Stimulated activated CD4-positive, alpha-beta T cell treated with anti-CD3 and anti-CD28 coated beads, TNF-alpha, amount 100 ng/mL, for 1 hour (primary cell): Measurements from ENCODE around the gene PRICKLE4.
A peak's percentile ranks its signal among the peaks of the same experiment; 100 is the strongest.

ENCODE experiments used
- DNase-seq, 3 donors: peaks; one replicate each; pipeline ENCODE4 v3.0.0-alpha.2; 2020; ENCODE audit warnings: low read depth in 3 of 3, low spot score in 1 of 3

PRICKLE4 gene

DNA sequence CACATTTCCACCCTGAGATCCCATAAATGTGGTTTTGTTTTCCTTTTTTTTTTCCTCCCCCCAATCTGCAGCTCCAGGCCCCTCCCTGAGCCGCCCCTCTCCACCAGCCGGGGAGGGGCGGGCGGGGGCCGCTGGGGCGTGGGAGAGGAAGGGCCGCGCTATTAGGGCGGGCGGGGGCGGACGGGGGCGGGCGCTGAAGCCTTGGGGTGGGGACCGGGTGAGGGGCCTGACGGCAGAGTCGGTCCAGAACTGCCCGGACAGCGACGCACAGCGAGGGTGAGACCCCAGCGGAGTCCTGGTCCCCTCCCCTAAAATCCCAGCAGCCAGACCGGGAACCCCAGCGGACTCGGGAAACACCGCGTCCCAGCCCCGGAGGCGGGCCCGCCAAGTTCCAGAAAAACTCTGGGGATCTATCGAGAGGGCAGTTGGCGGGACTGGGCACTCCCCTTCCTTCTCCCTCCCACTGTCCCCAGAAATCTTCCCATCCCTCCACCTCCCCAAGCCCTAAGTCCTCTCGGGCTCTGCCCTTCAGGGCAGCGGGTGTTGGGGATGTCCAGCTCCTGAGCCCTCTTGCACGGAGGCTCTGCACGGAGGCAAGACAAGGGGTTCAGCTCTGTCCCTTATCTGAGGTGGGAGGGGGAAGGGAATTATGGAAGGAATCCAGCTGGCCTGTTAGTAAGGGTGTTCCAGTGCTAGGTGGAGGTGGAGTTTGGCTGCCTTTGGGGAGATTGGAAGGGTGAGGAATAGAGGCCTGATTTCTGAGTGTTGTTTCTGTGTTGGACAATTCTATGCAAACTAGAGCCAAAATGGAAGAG is at the start of gene PRICKLE4:
TSS of gene PRICKLE4 (plus strand) at position 232 of the 815 bp plus-strand sequence. CDS start 2,692 bp downstream, outside the sequence.
- DNase-seq = no peak

DNA sequence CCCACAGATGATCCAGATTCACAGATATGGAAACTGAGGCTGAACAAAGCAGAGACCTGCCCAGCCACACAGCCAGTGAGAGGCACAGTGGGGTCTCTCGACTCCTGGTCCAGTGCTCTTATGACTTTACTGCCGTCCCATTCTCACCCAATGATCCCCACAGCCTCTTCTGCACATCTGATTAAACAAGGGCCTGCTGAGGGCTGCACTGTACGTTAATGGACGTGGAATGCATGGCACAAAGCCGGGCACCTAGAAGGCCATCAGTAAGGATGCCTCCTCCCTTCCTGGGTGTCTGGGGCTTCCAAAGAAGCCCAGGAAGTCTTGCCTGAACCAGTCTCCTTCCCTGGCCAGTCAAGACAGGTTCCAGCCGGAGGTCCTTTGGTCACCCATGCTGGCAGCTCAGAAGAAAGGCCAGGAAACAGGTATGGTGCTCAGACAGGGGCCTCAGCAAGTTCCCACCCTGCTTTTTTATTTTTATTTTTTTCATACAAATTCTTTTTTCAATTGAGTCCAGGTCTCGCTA is 49.0 kb upstream of the PRICKLE4 start:
- no peak for DNase-seq

DNA sequence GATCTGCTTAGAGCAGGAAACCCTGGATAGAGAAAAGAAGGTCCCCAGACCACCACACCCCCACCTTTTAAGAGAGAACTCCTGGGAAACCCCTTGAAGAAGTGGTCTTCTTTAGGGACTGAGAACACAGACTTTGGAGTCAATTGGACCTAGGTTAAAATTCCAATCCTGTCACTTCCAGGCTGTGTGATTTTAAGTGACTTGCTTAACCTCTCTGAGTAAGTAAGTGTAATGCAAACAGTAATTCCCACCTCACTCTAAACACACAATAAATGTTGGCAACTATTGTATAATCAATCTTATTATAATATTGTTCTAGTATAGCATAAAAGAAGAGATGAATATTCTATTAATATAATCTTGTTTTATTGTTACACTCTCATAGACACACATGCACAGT is 48.4 kb upstream of the PRICKLE4 start:
- DNase-seq = no peak

- peak in 2 of 3 donors; percentile 31 to 39 for DNase-seq
Measured at GRCh38 chr6:41732591-41733359, 47.8 kb upstream of the PRICKLE4 start.

DNA sequence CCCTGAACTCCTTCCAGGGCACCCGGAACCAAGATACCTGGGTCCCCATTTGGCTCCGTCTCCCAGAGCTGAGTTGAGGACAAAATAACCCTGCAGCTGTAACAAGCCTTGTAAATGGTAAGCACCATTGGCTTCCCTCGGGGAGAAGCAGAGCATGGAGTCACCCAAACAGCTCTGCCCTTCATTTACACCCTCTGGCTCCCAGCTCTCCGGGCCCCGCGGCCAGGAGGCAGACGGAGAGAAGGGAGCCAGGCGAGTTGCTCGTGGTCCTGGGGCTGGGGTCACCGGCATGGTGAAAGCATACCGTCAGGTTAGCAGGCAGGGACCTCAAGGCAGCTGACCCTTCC is 47.2 kb upstream of the PRICKLE4 start:
- DNase-seq = no peak

GRCh38 chr6:41733707-41734665 is 46.6 kb upstream of the PRICKLE4 start:
- DNase-seq = peak in 2 of 3 donors; percentile 38 to 45

GRCh38 chr6:41734666-41735426 is 45.7 kb upstream of the PRICKLE4 start:
- DNase-seq = peak; percentile 37 to 56 (median 42)

DNA sequence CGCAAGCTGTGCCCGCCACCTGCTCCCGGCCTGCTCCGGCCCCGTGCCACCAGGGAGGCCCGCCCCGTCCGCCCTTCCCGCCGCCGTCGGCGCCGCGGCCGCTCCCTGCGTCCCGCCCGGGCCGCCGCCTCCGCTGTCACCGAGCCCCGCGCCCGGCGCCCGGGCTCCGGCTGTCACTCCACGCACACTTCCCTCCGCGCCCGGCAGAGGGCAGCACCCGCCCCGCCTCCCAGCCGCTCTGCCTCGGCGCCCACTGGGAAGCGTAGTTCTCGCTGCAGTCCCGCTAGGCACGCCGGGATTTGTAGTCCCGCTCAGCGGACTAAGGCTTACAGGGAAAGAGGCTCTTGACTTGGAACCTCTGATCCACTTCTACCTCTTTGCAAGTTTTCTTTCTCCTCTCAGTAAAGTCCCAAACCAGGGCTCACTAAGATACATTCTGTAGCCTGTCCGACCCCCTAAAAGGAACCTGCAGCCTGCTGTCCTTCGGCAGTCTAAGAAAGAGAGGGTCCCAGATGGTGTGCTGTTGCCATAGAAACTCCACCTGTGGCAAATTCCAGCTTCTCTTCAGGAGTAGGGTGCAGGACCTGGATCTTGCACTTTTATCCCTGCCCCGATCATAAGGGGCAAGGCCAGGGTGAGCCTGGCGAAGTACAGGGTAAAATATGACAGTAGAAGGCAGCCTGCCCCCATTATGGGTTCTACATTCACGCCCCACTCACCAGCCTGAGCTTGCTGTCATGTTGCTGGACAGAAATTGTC is 45.0 kb upstream of the PRICKLE4 start, which contains the start of gene TFEB:
TSS of gene TFEB (minus strand) at position 182 of the 759 bp plus-strand sequence. CDS start 44,395 bp downstream, outside the sequence.
- DNase-seq = peak; percentile 77 to 95 (median 89)

GRCh38 chr6:41736186-41736733 is 44.3 kb upstream of the PRICKLE4 start:
- DNase-seq = no peak

GRCh38 chr6:41736800-41737555 is 43.6 kb upstream of the PRICKLE4 start:
- DNase-seq = no peak

DNA sequence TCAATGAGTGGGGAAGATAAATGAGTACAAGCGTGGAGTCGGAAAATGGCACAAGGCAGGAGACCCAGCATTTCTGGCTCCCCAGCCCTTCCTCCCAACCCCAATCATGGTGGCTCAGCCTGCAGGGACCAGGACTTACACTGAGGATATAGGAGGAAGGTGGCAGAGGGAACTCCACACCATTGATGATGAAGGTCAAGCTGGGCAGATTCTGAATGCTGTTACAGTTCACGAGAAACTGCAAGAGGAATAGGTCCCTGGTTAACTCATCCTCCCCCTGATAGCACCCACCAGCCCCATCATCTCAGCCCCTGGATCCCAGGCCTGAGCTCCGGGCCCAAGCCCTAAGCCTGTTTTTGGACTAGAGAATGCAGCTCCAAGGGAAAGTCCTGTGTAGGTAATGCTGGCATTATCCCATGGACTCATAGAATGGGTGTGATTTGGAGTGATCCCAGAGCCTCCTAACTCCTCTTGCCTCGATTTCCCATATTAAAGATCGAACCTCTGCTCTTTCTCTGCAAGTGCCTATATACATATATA is 42.9 kb upstream of the PRICKLE4 start:
- no peak for DNase-seq

- no peak for DNase-seq
Measured at GRCh38 chr6:41739041-41739440, 41.5 kb upstream of the PRICKLE4 start.

- no peak for DNase-seq
Measured at GRCh38 chr6:41740366-41741162, 40.0 kb upstream of the PRICKLE4 start.

DNA sequence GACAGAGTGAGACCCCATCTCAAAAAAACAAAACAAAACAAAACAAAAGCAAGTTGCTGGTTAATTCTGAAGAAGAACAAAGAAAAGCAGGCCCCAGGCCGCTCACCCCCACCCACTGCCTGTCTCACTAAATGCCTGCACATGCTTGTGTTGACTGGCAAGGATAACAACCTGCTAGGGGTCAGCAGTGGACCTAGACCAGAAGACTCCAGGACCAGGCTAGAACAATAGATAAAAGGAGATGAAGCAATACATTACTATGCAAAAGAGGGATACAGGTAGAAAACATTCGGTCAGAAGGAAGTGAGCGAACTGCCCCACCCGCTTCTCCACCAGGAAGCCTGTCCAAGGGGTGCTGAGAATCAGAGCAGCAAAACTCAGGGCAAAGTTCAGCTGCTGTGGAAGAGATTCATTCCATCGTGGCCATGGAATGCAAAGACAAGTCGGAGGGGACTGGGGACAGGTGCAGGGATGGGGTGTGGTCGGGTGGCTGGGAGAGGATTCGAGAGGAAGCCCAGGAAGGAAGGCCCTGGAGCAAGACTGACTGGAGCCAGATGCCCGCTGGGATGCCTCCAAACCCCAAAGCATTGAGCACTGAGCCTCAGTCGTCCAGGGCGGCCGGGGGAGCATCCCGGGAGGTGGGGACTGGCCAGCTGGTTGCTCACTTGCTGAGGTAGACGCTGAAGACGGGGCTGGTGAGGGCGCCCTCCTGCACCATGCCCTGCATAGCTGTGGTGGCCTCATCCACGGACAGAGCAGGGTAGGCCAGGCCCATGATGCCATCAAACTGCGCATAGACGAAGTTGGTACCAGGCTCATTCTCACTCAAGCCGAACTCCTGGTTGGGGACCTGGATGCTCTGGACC is 38.7 kb upstream of the PRICKLE4 start:
- no peak for DNase-seq

DNA sequence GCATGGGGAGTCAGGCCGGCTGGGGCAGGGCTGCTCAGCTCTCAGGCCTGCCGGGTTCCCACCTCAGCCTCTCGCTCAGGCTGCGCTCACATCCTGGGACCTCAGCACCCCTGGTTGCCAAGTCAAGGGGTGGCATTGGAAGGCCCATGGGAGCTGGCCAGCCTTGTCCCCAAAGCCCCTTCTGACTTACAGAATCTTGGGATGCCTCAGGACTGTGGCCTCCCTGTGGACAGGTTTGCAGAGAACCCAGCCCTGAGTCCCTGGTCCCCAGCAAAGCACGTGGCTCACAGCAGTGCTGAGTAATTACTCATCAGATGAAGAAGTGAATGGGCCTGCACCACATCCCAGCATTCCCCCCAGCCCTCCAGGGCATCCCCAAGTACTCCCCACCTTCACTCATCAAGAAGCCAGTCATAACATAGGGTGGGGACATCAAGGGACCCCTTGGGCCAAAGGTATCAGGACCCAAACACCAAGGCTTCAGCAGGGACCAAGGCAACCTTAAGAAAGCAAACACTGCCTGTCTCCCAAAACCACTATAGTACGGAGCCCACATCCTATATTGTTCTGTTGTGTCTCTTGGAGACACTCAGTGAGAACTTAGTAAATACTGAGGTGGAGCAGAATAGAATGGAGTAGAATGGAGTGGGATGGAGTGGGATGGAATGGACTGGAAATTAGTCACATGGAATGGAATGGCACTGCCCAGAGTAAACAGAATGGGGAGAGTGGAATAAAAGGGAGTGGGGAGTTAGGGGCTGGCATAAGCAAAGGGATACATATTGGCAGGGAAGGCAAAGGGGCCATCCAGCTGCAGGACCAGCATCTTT is 37.0 kb upstream of the PRICKLE4 start:
- DNase-seq = no peak
